Measurements from ENCODE around the gene TMEM63A. TPM values are rescaled to one million over a fixed set of nuclear protein-coding genes. Genes with fewer than 3 reads are reported as not detected.

Gene TMEM63A
- total RNA-seq, 3 donors from 2014 or later (not counting 1 experiment from before 2014, with no cell fraction given), result 101 to 166 (median 113) TPM

DNA sequence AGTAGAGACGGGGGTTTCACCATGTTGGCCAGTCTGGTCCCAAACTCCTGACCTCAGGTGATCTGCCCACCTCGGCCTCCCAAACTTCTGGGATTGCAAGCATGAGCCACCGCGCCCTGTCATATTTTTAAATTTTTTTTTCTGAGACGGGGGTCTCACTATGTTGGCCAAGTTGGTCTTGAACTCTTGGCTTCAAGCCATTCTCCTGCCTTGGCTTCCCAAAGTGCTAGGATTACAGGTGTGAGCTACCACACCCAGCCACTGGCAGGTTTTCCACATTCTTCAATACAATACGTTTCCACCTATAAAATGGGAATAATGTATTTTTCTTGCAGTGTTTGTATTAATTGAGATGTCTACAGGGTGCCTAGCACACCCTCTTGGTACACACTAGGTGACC is 10.1 kb upstream of the TMEM63A start:
- no peaks in the 10 kb centered on the region for H3K36me3 Mint-ChIP-seq
- H3K27me3 ChIP-seq (ENCODE audit: control insufficient read depth, insufficient read depth, low read length), result no peaks in the 10 kb centered on the region
- H3K4me1 ChIP-seq (ENCODE audit: control insufficient read depth, insufficient read depth, low read length), result peaks cover 15% of the 10 kb centered on the region
- 97% methylated on average over 5 of the region's 6 CpGs for WGBS (ENCODE audit: insufficient coverage)
- no peaks in the 10 kb centered on the region for H3K36me3 ChIP-seq (ENCODE audit: control insufficient read depth, insufficient read depth, low read length)
- H3K4me3 ChIP-seq (ENCODE audit: low read length), result no peak overlapping the region
- TF ChIP-seq, protein P1, sequence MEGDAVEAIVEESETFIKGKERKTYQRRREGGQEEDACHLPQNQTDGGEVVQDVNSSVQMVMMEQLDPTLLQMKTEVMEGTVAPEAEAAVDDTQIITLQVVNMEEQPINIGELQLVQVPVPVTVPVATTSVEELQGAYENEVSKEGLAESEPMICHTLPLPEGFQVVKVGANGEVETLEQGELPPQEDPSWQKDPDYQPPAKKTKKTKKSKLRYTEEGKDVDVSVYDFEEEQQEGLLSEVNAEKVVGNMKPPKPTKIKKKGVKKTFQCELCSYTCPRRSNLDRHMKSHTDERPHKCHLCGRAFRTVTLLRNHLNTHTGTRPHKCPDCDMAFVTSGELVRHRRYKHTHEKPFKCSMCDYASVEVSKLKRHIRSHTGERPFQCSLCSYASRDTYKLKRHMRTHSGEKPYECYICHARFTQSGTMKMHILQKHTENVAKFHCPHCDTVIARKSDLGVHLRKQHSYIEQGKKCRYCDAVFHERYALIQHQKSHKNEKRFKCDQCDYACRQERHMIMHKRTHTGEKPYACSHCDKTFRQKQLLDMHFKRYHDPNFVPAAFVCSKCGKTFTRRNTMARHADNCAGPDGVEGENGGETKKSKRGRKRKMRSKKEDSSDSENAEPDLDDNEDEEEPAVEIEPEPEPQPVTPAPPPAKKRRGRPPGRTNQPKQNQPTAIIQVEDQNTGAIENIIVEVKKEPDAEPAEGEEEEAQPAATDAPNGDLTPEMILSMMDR (IDR thresholded peaks at IDR 0.05), result no peak
- H3K27me3 Mint-ChIP-seq (ENCODE audit: low read depth in 2 of 2), result no peaks in the 10 kb centered on the region
- no peaks in the 10 kb centered on the region for H3K9me3 Mint-ChIP-seq
- H3K27ac Mint-ChIP-seq, result no peak overlapping the region
- H3K27ac ChIP-seq (ENCODE audit: low read length), result no peak overlapping the region
- peaks cover 11 to 15% of the 10 kb centered on the region in 2 donors for H3K4me1 Mint-ChIP-seq
- ATAC-seq, result no peak
- no peak overlapping the region for H3K4me3 Mint-ChIP-seq
- no peaks in the 10 kb centered on the region for H3K9me3 ChIP-seq (ENCODE audit: control insufficient read depth, insufficient read depth, low read length)
- no peak for DNase-seq
- intact Hi-C loops (cut with micrococcal nuclease), result no loop called here

DNA sequence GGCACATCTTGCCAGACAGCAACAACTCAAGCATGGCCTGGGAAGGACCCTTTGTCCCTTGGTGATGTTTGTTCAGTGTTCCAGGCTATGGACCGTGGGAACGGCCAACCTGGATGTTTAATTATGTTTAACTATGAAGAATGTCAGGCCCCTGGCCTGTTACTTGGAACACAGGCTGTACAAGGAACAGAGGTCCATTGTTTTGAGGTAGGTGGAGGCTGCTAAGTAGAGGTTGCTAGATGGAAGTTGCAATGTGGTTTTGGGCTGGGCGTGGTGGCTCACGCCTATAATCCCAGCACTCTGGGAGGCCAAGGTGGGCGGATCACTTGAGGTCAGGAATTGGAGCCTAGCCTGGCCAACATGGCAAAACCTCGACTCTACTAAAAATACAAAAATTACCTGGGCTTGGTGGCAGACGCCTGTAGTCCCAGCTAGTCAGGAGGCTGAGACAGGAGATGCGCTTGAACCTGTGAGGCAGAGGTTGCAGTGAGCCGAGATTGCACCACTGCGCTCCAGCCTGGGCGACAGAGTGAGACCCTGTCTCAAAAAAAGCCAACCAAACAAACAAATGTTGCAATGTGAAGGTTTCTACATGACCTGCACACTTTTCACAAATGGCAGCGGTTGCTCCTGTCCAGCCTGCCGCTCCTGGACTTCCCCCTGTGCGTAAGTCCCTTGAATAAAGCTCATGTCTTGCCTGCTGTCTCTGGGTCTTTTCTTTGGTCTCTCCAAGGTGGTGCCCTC is 9.2 kb upstream of the TMEM63A start:
- WGBS (ENCODE audit: insufficient coverage), result 85% methylated on average over 14 of the region's 14 CpGs
- TF ChIP-seq, protein P1 (IDR thresholded peaks at IDR 0.05), result no peak

DNA sequence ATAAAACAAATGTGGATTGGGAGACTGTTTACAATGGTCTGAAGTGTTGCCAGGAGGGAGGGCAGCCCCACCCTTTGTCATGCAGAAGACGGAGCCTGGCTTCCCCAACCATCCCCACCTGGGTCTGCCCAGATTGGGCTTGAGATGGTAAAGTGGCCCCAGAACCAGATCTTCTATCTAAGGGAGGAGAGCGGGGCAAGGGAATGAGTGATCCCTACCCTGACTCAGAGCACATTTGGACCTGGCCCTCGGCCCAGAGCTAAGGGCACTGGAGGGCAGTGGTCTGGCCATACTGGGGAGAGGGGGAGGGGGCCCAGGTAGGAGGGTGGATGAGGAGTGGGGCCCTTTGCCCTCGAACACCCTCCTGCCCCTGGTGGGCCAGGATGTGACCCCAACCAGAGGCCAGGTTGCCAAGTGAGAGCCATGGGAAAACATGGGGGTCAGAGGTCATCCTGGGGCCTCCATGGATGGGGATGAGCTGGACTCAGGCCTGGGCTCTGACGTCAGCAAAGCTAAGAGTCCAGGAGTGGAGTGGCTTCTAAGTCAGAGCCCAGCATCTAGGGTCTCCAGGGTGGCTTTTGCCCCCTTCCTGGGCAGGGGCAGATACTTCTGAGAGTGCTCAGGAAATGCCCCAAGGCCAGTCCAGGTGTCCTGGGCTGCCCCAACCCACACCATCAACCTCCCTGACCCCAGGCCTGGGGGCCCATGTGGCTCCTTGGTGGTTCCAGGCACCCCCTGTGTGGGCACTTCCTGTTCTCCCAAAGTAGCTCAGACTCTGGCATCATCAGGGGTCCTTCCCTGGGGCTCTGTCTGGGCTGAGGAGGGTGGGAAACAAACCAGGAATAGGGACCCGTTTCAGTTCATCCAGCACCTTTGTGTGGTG is 8.4 kb upstream of the TMEM63A start:
- Mint-ChIP-seq H3K27ac (no peak overlapping the region), H3K4me1 (no peaks in the 10 kb centered on the region), H3K9me3 (no peaks in the 10 kb centered on the region), H3K27me3 (ENCODE audit: low read depth in 2 of 2) (peaks cover 5 to 10% of the 10 kb centered on the region in 2 donors), H3K36me3 (no peaks in the 10 kb centered on the region), H3K4me3 (no peak overlapping the region)
- 92% methylated on average over 6 of the region's 6 CpGs for WGBS (ENCODE audit: insufficient coverage)
- Histone ChIP-seq H3K4me1 (ENCODE audit: control insufficient read depth, insufficient read depth, low read length) (peaks cover under 1% of the 10 kb centered on the region), H3K9me3 (ENCODE audit: control insufficient read depth, insufficient read depth, low read length) (no peaks in the 10 kb centered on the region), H3K36me3 (ENCODE audit: control insufficient read depth, insufficient read depth, low read length) (no peaks in the 10 kb centered on the region), H3K27ac (ENCODE audit: low read length) (no peak overlapping the region), H3K27me3 (ENCODE audit: control insufficient read depth, insufficient read depth, low read length) (no peaks in the 10 kb centered on the region), H3K4me3 (ENCODE audit: low read length) (no peak overlapping the region)
- intact Hi-C loops (cut with micrococcal nuclease), result no loop called here
- TF ChIP-seq, protein P1 (IDR thresholded peaks at IDR 0.05), result no peak
- ATAC-seq (no peak), DNase-seq (no peak)

More for the DNA sequence above, 9.2 kb upstream of the TMEM63A start:
- peaks cover 2 to 5% of the 10 kb centered on the region in 2 donors for H3K4me1 Mint-ChIP-seq
- no peak overlapping the region for H3K4me3 Mint-ChIP-seq
- no peak overlapping the region for H3K27ac Mint-ChIP-seq
- Histone ChIP-seq H3K36me3 (ENCODE audit: control insufficient read depth, insufficient read depth, low read length) (no peaks in the 10 kb centered on the region), H3K4me1 (ENCODE audit: control insufficient read depth, insufficient read depth, low read length) (peaks cover 8% of the 10 kb centered on the region), H3K4me3 (ENCODE audit: low read length) (no peak overlapping the region), H3K9me3 (ENCODE audit: control insufficient read depth, insufficient read depth, low read length) (no peaks in the 10 kb centered on the region), H3K27ac (ENCODE audit: low read length) (no peak overlapping the region), H3K27me3 (ENCODE audit: control insufficient read depth, insufficient read depth, low read length) (no peaks in the 10 kb centered on the region)
- no peaks in the 10 kb centered on the region for H3K36me3 Mint-ChIP-seq
- ATAC-seq, result no peak
- intact Hi-C loops (cut with micrococcal nuclease), result no loop called here
- no peak for DNase-seq
- H3K27me3 Mint-ChIP-seq (ENCODE audit: low read depth in 2 of 2), result peaks cover 5 to 8% of the 10 kb centered on the region in 2 donors
- H3K9me3 Mint-ChIP-seq, result no peaks in the 10 kb centered on the region

All from natural killer cell (primary cell).